ENCODE data around the gene ACCS. TPM values are rescaled to one million over a fixed set of nuclear protein-coding genes. Genes with fewer than 3 reads are reported as not detected.

ACCS gene
- total RNA-seq = 0.98 and 3.7 TPM in 2 replicates

GRCh38 chr11:44065841-44066731 lies at the start of gene ACCS:
Gene ACCS (plus strand): TSS chr11:44066270. CDS start chr11:44067628, 1,358 bp downstream.

DNA sequence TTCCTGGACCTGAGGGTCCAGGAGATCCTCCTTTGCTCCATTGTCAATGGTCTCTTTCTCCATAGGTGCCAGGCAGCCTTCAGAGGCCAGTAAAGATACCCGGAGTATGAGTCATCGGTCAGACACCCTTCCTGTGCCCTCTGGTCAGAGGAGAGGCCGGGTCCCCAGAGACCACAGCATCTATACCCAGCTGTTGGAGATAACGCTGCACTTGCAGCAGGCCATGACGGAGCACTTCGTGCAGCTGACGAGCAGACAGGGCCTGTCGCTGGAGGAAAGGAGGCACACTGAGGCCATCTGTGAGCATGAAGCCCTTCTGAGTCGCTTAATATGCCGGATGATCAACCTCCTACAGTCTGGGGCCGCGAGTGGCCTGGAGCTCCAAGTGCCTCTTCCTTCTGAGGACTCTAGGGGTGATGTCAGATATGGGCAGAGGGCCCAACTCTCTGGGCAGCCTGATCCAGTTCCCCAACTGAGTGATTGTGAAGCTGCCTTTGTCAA lies 18.1 kb upstream of the ACCS start, which contains the start of gene ACCSL:
Gene ACCSL (plus strand): TSS at position 51 of the 501 bp plus-strand sequence. CDS start 56 bp downstream, at position 107.

DNA sequence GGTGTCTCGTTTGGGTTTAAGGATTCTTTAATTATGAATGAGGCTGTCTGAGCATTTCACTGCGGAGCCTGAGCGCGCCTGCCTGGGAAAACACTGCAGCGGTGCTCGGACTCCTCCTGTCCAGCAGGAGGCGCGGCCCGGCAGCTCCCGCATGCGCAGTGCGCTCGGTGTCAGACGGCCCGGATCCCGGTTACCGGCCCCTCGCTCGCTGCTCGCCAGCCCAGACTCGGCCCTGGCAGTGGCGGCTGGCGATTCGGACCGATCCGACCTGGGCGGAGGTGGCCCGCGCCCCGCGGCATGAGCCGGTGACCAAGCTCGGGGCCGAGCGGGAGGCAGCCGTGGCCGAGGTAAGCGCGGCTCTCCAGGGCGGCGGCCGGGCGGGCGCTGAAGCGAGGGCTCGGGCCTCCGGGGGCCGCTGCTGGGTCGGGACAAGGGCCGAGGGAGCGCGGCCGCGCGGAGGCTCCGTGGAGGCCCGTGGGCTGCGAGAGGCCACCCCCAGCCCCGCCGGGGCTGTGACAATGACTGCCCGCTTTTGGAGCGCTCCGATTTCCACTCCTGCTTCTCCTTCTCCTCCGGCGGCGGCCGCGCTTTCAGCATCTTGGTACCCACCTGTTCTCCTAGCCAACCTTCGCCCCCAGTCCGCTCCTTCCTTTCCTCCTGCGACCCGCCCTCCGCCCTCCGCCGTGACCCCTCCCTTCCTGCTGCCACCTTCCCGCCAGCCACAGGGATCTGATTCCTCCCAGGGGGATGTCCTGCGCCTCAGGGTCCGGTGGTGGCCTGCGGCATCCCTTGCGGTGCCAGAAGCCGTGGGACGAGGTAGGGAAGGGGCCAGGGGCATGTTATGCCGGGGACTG lies 29.7 kb downstream of the ACCS start, which contains the start of gene EXT2:
Gene EXT2 (plus strand): TSS at position 173 of the 854 bp plus-strand sequence. CDS start 12,035 bp downstream, outside the sequence.

Other genes starting within 250 kb of the ACCS start
- 26.7 and 31.8 TPM in 2 replicates for gene ALKBH3, start 185.4 kb upstream of the ACCS start, total RNA-seq
- gene C11orf96, start 123.6 kb upstream of the ACCS start, total RNA-seq = 0.14 and 0.78 TPM in 2 replicates
- gene ACCSL, start 18.3 kb upstream of the ACCS start, total RNA-seq = not detected in 2 replicates
- 73.3 and 136 TPM in 2 replicates for gene EXT2, start 29.4 kb downstream of the ACCS start, total RNA-seq
- not detected in 2 replicates for gene ALX4, start 243.9 kb downstream of the ACCS start, total RNA-seq